ENCODE data around the gene KCTD13. TPM values are rescaled to one million over a fixed set of nuclear protein-coding genes. Genes with fewer than 3 reads are reported as not detected.
A peak's percentile ranks its signal among the peaks of the same experiment; 100 is the strongest.
"Not testable (repeated sequence)": the region's sequence is repeated elsewhere in the genome, so short reads cannot be mapped to it uniquely, and the experiment has no call there.

The KCTD13 gene
- total RNA-seq, 1 donor from 2014 or later = 15.7 TPM

GRCh38 chr16:29906520-29907244 is 19.3 kb downstream of the KCTD13 start:
- DNase-seq = no peak

- no peak for DNase-seq
Measured at GRCh38 chr16:29905668-29906067, 20.4 kb downstream of the KCTD13 start.

GRCh38 chr16:29904947-29905346 is 21.1 kb downstream of the KCTD13 start:
- DNase-seq = no peak

GRCh38 chr16:29903590-29903989 is 22.4 kb downstream of the KCTD13 start:
- no peak for DNase-seq

GRCh38 chr16:29901607-29901945 is 24.4 kb downstream of the KCTD13 start:
- DNase-seq = no peak

GRCh38 chr16:29900888-29901606 is 25.0 kb downstream of the KCTD13 start:
- DNase-seq = no peak

GRCh38 chr16:29900102-29900887 is 25.7 kb downstream of the KCTD13 start, which contains the start of gene ASPHD1:
TSS of gene ASPHD1 (plus strand) at chr16:29900488. CDS start at chr16:29900972, 484 bp downstream.
- DNase-seq = peak; percentile 64

GRCh38 chr16:29899516-29900101 is 26.4 kb downstream of the KCTD13 start, which contains the start of gene SEZ6L2:
TSS of gene SEZ6L2 (minus strand) at chr16:29899550. CDS start at chr16:29899019, 531 bp downstream.
- DNase-seq = peak; percentile 71

- DNase-seq = no peak
Measured at GRCh38 chr16:29898804-29899515, 27.1 kb downstream of the KCTD13 start.

GRCh38 chr16:29898135-29898803 is 27.8 kb downstream of the KCTD13 start:
- DNase-seq = no peak

- no peak for DNase-seq
Measured at GRCh38 chr16:29897333-29897732, 28.7 kb downstream of the KCTD13 start.

- DNase-seq = no peak
Measured at GRCh38 chr16:29896841-29897240, 29.2 kb downstream of the KCTD13 start.

- DNase-seq = no peak
Measured at GRCh38 chr16:29894352-29894751, 31.7 kb downstream of the KCTD13 start.

- DNase-seq = no peak
Measured at GRCh38 chr16:29893553-29893952, 32.5 kb downstream of the KCTD13 start.

GRCh38 chr16:29892458-29892813 is 33.6 kb downstream of the KCTD13 start:
- DNase-seq = no peak

- no peak for DNase-seq
Measured at GRCh38 chr16:29891525-29892457, 34.2 kb downstream of the KCTD13 start.

GRCh38 chr16:29889372-29889771 is 36.7 kb downstream of the KCTD13 start:
- DNase-seq = not testable (repeated sequence)

GRCh38 chr16:29883987-29884386 is 42.0 kb downstream of the KCTD13 start:
- DNase-seq = no peak

- DNase-seq = no peak
Measured at GRCh38 chr16:29881050-29881449, 45.0 kb downstream of the KCTD13 start.

- DNase-seq = no peak
Measured at GRCh38 chr16:29878172-29878571, 47.9 kb downstream of the KCTD13 start.
